Liver (tissue), 9 donors: ENCODE measurements around the gene BRSK2. TPM values are rescaled to one million over a fixed set of nuclear protein-coding genes. Genes with fewer than 3 reads are reported as not detected.

Experiments
- DNase-seq: peaks from one replicate; pipeline ENCODE4 v3.0.0-alpha.2; 2017; ENCODE audit warnings: low spot score
- H3K27ac ChIP-seq, 2 donors: one replicate each; pipeline ENCODE4 v1.7.0; 2013; ENCODE audit warnings: inconsistent platforms in 2 of 2, low read length in 2 of 2, control low read depth in 1 of 2, low read depth in 1 of 2, mild to moderate bottlenecking in 1 of 2
- H3K27me3 ChIP-seq, 4 donors: one replicate each; pipeline versions ENCODE4 v1.6.1 to v1.7.0; 2013; ENCODE audit warnings: low read length in 3 of 4, inconsistent platforms in 1 of 4, mild to moderate bottlenecking in 1 of 4, moderate library complexity in 1 of 4; ENCODE audit not compliant: control insufficient read depth in 4 of 4, insufficient read depth in 4 of 4
- H3K36me3 ChIP-seq, 4 donors: one replicate each; pipeline versions ENCODE4 v1.6.1 to v1.7.0; 2013; ENCODE audit warnings: low read length in 3 of 4, mild to moderate bottlenecking in 3 of 4, low read depth in 1 of 4, moderate library complexity in 1 of 4; ENCODE audit not compliant: control insufficient read depth in 4 of 4, insufficient read depth in 3 of 4
- H3K4me1 ChIP-seq, 4 donors: one replicate each; pipeline versions ENCODE4 v1.6.1 to v1.7.0; 2013; ENCODE audit warnings: low read length in 3 of 4, mild to moderate bottlenecking in 3 of 4, moderate library complexity in 1 of 4; ENCODE audit not compliant: control insufficient read depth in 4 of 4, insufficient read depth in 4 of 4
- H3K4me3 ChIP-seq, 3 donors: one replicate each; pipeline versions ENCODE4 v1.6.1 to v1.7.0; 2013; ENCODE audit warnings: low read length in 3 of 3, control low read depth in 1 of 3, low read depth in 1 of 3, mild to moderate bottlenecking in 1 of 3
- H3K9ac ChIP-seq, 2 donors: one replicate each; pipeline ENCODE4 v1.7.0; 2013; ENCODE audit warnings: low read length in 2 of 2, mild to moderate bottlenecking in 2 of 2, moderate library complexity in 2 of 2, control low read depth in 1 of 2, low read depth in 1 of 2
- H3K9me3 ChIP-seq, 4 donors: one replicate each; pipeline versions ENCODE4 v1.6.1 to v1.7.0; 2013; ENCODE audit warnings: low read length in 3 of 4; ENCODE audit not compliant: control insufficient read depth in 4 of 4
- EGR1 ChIP-seq, 2 donors: IDR thresholded peaks; 2 replicates each; pipeline ENCODE4 v1.6.1; 2016 to 2018; ENCODE audit warnings: antibody characterized with exemption in 2 of 2, low read depth in 2 of 2
- FOXA1 ChIP-seq: IDR thresholded peaks from 2 replicates; pipeline ENCODE4 v1.6.1; 2016; ENCODE audit warnings: antibody characterized with exemption
- FOXA2 ChIP-seq: IDR thresholded peaks from 2 replicates; pipeline ENCODE4 v1.6.1; 2016; ENCODE audit warnings: antibody characterized with exemption
- GABPA ChIP-seq, 2 donors: IDR thresholded peaks in 1 of 2; conservative IDR thresholded peaks in 1 of 2; 2 replicates each; pipeline ENCODE4 v1.6.1; 2016; ENCODE audit warnings: antibody characterized with exemption in 2 of 2, mild to moderate bottlenecking in 1 of 2, moderate library complexity in 1 of 2
- HNF4A ChIP-seq, 2 donors: conservative IDR thresholded peaks; 2 replicates each; pipeline ENCODE4 v1.6.1; 2016; ENCODE audit warnings: antibody characterized with exemption in 2 of 2, mild to moderate bottlenecking in 2 of 2
- HNF4G ChIP-seq: IDR thresholded peaks from 2 replicates; pipeline ENCODE4 v1.6.1; 2016; ENCODE audit warnings: antibody characterized with exemption
- JUND ChIP-seq, 2 donors: IDR thresholded peaks; 2 replicates each; pipeline ENCODE4 v1.6.1; 2016; ENCODE audit warnings: antibody characterized with exemption in 2 of 2
- NR2F2 ChIP-seq: IDR thresholded peaks from 2 replicates; pipeline ENCODE4 v1.6.1; 2016; ENCODE audit warnings: antibody characterized with exemption
- SP1 ChIP-seq: IDR thresholded peaks from 2 replicates; pipeline ENCODE4 v1.6.1; 2018; ENCODE audit warnings: antibody characterized with exemption, mild to moderate bottlenecking
- TAF1 ChIP-seq: conservative IDR thresholded peaks from 2 replicates; pipeline ENCODE4 v1.6.1; 2016; ENCODE audit warnings: antibody characterized with exemption, mild to moderate bottlenecking
- YY1 ChIP-seq: IDR thresholded peaks from 2 replicates; pipeline ENCODE4 v1.6.1; 2016; ENCODE audit warnings: antibody characterized with exemption, mild to moderate bottlenecking
- WGBS: extraction: QIAGEN DNeasy Blood & Tissue Kit; methylation state at CpG from one replicate; pipeline ENCODE4 v1.1.7; 2013; 5-methylcytosine and 5-hydroxymethylcytosine counted together
- polyA plus RNA-seq, 2 donors: library from polyadenylated mRNA; stranded (reverse) in 1 of 2; unstranded in 1 of 2; fragments of 200-250 nt in 1 of 2; fragments of >200 nt in 1 of 2; fragmentation: Nextera tagmentation in 1 of 2; extraction: Ambion mirVana in 1 of 2; gene quantifications; one replicate each; pipeline versions ENCODE4 v1.2.1 to v1.2.3, GENCODE V29; 2013 to 2015
- total RNA-seq, 2 donors: library from RNA; depleted of rRNA; stranded (reverse); fragments of >200 nt; gene quantifications; one replicate each; pipeline ENCODE4 v1.2.3, GENCODE V29; 2014
- TF ChIP-seq, protein P1 (sequence below): IDR thresholded peaks from 2 replicates; pipeline ENCODE4 v1.6.1; 2016; ENCODE audit warnings: antibody characterized with exemption, mild to moderate bottlenecking
- TF ChIP-seq, protein P2 (sequence below): IDR thresholded peaks from 2 replicates; pipeline ENCODE4 v1.6.1; 2016; ENCODE audit warnings: antibody characterized with exemption
- TF ChIP-seq, protein P3 (sequence below): IDR thresholded peaks from 2 replicates; pipeline ENCODE4 v1.6.1; 2016; ENCODE audit warnings: antibody characterized with exemption
- TF ChIP-seq, protein P4 (sequence below): fragments of 150-350 bp; IDR thresholded peaks from 2 replicates; pipeline ENCODE4 v1.5.1; 2017; ENCODE audit warnings: improper control_type of control experiment, low read depth, low read length; ENCODE audit not compliant: missing input control
- donor health status: healthy.
- donor health status: healthy.
- donor health status: healthy.
- donor health status: healthy.
- donor health status: healthy.

The BRSK2 gene
- total and polyA plus RNA-seq, 4 donors, result 0.05 to 0.17 TPM; not detected in 2

DNA sequence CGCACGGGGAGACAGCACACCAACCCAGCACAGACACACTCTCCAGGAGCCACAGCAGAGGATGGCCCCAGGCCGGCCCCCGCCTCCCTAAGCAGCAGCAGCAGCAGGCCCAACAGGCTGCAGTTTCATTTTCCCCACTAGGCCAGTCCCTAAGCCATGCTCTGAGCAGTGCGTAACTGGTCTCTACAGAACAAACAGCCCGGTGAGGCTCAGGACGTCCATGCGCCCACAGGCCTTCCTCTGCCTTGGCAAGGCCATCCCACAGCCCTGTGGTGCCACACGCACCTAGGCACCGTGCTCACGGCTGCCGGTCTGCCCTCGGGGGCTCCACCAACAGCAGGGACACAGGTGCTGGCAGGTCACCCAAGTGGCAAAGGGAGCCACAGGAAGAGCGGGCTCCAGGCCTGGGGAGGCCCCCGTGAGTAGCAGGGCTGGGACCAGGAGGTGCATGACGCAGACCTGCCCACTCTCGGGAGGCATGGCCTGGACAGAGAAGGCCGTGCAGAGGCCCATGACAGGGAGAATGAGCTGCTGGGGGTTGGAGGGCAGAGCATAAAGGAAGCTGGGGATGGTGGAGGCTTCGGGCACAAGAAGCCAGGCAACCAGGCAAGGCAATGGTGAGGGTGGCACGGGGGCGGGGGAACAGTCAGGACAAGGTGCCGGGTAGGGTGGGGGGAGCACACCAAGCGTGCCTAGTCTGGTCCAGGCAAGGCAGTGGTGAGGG is 98.3 kb downstream of the BRSK2 start (continued):
- TF ChIP-seq, protein P1, sequence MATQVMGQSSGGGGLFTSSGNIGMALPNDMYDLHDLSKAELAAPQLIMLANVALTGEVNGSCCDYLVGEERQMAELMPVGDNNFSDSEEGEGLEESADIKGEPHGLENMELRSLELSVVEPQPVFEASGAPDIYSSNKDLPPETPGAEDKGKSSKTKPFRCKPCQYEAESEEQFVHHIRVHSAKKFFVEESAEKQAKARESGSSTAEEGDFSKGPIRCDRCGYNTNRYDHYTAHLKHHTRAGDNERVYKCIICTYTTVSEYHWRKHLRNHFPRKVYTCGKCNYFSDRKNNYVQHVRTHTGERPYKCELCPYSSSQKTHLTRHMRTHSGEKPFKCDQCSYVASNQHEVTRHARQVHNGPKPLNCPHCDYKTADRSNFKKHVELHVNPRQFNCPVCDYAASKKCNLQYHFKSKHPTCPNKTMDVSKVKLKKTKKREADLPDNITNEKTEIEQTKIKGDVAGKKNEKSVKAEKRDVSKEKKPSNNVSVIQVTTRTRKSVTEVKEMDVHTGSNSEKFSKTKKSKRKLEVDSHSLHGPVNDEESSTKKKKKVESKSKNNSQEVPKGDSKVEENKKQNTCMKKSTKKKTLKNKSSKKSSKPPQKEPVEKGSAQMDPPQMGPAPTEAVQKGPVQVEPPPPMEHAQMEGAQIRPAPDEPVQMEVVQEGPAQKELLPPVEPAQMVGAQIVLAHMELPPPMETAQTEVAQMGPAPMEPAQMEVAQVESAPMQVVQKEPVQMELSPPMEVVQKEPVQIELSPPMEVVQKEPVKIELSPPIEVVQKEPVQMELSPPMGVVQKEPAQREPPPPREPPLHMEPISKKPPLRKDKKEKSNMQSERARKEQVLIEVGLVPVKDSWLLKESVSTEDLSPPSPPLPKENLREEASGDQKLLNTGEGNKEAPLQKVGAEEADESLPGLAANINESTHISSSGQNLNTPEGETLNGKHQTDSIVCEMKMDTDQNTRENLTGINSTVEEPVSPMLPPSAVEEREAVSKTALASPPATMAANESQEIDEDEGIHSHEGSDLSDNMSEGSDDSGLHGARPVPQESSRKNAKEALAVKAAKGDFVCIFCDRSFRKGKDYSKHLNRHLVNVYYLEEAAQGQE, result no peak
- no peak for TF ChIP-seq NR2F2
- TF ChIP-seq FOXA1, result no peak
- TF ChIP-seq HNF4G, result no peak
- TF ChIP-seq SP1, result no peak
- TF ChIP-seq GABPA (IDR thresholded peaks at IDR 0.05 in 1 of 2, conservative IDR thresholded peaks at IDR 0.05 in 1 of 2), result no peak
- no peak for TF ChIP-seq YY1
- TF ChIP-seq FOXA2, result no peak

DNA sequence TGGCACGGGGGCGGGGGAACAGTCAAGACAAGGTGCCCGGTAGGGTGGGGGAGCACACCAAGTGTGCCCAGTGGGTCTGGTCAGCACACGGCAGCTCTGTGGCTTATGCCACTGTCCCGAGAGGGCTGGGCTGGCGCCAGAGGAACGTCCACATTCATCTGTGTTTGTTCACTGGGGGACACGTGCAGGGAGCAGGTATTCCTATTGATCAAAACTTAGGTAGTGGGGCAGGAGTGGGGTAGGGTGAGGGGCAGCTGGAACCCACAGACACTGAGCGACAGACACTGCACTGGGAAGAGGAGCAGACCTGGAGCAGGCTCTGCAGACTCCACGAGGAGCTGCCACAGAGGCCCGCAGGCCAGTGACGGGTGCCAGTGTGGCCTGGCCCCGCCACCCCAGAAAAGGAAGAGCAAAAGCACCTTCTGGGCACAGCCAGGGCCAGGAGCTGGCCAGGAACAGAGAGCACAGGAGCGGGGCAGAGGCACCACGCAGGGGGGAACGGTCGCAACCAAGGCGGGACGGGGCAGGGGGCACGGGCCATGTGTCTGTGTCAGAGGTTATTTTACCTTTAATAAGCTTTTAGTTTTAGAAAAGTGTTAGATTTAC is 98.9 kb downstream of the BRSK2 start:
- no peak overlapping the region for H3K4me3 ChIP-seq
- no peaks in the 10 kb centered on the region for H3K36me3 ChIP-seq
- WGBS, result 82% methylated on average over 20 of the region's 20 CpGs
- no peak overlapping the region for H3K9ac ChIP-seq
- no peak for DNase-seq
- H3K27me3 ChIP-seq, result no peaks in the 10 kb centered on the region
- H3K9me3 ChIP-seq, result no peaks in the 10 kb centered on the region
- TF ChIP-seq, protein P2, sequence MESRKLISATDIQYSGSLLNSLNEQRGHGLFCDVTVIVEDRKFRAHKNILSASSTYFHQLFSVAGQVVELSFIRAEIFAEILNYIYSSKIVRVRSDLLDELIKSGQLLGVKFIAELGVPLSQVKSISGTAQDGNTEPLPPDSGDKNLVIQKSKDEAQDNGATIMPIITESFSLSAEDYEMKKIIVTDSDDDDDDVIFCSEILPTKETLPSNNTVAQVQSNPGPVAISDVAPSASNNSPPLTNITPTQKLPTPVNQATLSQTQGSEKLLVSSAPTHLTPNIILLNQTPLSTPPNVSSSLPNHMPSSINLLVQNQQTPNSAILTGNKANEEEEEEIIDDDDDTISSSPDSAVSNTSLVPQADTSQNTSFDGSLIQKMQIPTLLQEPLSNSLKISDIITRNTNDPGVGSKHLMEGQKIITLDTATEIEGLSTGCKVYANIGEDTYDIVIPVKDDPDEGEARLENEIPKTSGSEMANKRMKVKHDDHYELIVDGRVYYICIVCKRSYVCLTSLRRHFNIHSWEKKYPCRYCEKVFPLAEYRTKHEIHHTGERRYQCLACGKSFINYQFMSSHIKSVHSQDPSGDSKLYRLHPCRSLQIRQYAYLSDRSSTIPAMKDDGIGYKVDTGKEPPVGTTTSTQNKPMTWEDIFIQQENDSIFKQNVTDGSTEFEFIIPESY, result no peak
- TF ChIP-seq, protein P3, sequence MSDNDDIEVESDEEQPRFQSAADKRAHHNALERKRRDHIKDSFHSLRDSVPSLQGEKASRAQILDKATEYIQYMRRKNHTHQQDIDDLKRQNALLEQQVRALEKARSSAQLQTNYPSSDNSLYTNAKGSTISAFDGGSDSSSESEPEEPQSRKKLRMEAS, result no peak
- TF ChIP-seq NR2F2 (no peak), HNF4A (conservative IDR thresholded peaks at IDR 0.05) (no peak), TAF1 (no peak)
- H3K27ac ChIP-seq, result no peak overlapping the region
- peaks cover 0 to 12% (median 4%) of the 10 kb centered on the region in 4 donors for H3K4me1 ChIP-seq

DNA sequence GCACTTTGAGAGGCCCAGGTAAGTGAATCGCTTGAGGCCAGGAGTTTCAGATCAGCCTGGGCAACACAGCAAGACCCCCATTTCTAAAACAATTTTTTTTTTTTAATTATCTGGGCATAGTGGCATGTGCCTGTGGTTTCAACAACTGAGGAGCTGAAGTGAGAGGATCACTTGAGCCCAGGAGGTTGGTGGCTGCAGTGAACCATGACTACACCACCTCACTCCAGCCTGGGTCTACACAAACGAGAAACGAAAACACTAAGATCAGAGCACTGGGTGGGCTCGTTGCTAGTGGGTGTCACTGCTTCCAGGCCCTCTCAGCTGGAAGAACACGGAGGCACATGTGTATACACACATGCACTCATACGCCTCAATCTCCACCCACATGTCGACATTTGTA is 100.9 kb downstream of the BRSK2 start:
- Histone ChIP-seq H3K27me3 (no peaks in the 10 kb centered on the region), H3K27ac (no peak overlapping the region), H3K36me3 (no peaks in the 10 kb centered on the region), H3K9me3 (no peaks in the 10 kb centered on the region), H3K4me3 (no peak overlapping the region), H3K9ac (no peak overlapping the region), H3K4me1 (peaks cover 3 to 12% (median 4%) of the 10 kb centered on the region in 4 donors)
- WGBS, result 82% methylated on average over 7 of the region's 7 CpGs
- TF ChIP-seq, protein P4, sequence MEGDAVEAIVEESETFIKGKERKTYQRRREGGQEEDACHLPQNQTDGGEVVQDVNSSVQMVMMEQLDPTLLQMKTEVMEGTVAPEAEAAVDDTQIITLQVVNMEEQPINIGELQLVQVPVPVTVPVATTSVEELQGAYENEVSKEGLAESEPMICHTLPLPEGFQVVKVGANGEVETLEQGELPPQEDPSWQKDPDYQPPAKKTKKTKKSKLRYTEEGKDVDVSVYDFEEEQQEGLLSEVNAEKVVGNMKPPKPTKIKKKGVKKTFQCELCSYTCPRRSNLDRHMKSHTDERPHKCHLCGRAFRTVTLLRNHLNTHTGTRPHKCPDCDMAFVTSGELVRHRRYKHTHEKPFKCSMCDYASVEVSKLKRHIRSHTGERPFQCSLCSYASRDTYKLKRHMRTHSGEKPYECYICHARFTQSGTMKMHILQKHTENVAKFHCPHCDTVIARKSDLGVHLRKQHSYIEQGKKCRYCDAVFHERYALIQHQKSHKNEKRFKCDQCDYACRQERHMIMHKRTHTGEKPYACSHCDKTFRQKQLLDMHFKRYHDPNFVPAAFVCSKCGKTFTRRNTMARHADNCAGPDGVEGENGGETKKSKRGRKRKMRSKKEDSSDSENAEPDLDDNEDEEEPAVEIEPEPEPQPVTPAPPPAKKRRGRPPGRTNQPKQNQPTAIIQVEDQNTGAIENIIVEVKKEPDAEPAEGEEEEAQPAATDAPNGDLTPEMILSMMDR, result no peak
- no peak for TF ChIP-seq HNF4A (conservative IDR thresholded peaks at IDR 0.05)
- TF ChIP-seq YY1, result no peak
- TF ChIP-seq, protein P1, result no peak
- TF ChIP-seq GABPA (IDR thresholded peaks at IDR 0.05 in 1 of 2, conservative IDR thresholded peaks at IDR 0.05 in 1 of 2), result no peak
- TF ChIP-seq JUND (IDR thresholded peaks at IDR 0.05), result no peak
- TF ChIP-seq TAF1, result no peak
- no peak for TF ChIP-seq FOXA1
- no peak for TF ChIP-seq HNF4G
- no peak for TF ChIP-seq FOXA2
- no peak for TF ChIP-seq EGR1 (IDR thresholded peaks at IDR 0.05; ENCODE audit: low read depth in 2 of 2)
- no peak for TF ChIP-seq SP1
- TF ChIP-seq NR2F2, result no peak
- no peak for DNase-seq
